K562 (cell line): ENCODE results near the gene TPO. TPM values are rescaled to one million over a fixed set of nuclear protein-coding genes. Genes with fewer than 3 reads are reported as not detected.

Source experiments
- ATAC-seq: fragments of 200-7000 bp; cut with Tn5 transposase; 3 replicates; pipeline ENCODE4 v1.9.1; 2020; ENCODE audit warnings: moderate library complexity
- BruUV-seq: library from RNA; stranded (reverse); fragments of 400-500 nt; replicated peaks from 2 replicates; lab custom pipeline; 2021; lab: Mats Ljungman, UMichigan
- CTCF ChIA-PET: fragments of 300-600 bp; formaldehyde crosslinking; extraction: SDS; loops from one replicate; lab custom pipeline; 2021; ENCODE audit warnings: low intra/inter-chr PET ratio; lab: Yijun Ruan, JAX
- POLR2A ChIA-PET: fragments of 300-600, 350-650 bp; sonication (Branson Sonifier 250); formaldehyde crosslinking; extraction: SDS; loops from one replicate; lab custom pipeline; 2021; ENCODE audit warnings: antibody characterized with exemption, inconsistent platforms; lab: Yijun Ruan, JAX
- DNase-seq, 4 experiments: peaks; one replicate each; pipeline versions ENCODE4 v3.0.0 to v3.0.0-alpha.2; 2011 to 2018; ENCODE audit warnings: low spot score in 3 of 4, mixed read lengths in 3 of 4; ENCODE audit errors: extremely low read depth in 1 of 4
- FAIRE-seq: peaks from 2 replicates; lab custom pipeline; 2011; peaks lifted over from hg19 to GRCh38; lab: Jason Lieb, UNC
- H2AFZ ChIP-seq: 2 replicates; pipeline ENCODE4 v1.6.0; 2011; ENCODE audit warnings: low read depth, low read length, control low read depth, inconsistent platforms
- H3K27ac ChIP-seq: fragments of 200-600 bp; 3 replicates; pipeline ENCODE4 v1.8.0; 2011; ENCODE audit warnings: low read depth, mild to moderate bottlenecking, control low read depth, inconsistent platforms, low read length, moderate library complexity, mixed read lengths; ENCODE audit errors: extremely low read depth
- H3K27me3 ChIP-seq, 2 experiments: fragments of 300-600 bp in 1 of 2; 2 replicates in 1 of 2; 3 replicates in 1 of 2; pipeline versions ENCODE4 v1.6.0 to v1.8.0; 2011; ENCODE audit warnings: inconsistent platforms in 2 of 2, low read length in 2 of 2, mild to moderate bottlenecking in 1 of 2, mixed read lengths in 1 of 2, moderate library complexity in 1 of 2; ENCODE audit not compliant: control insufficient read depth in 2 of 2, insufficient read depth in 2 of 2
- H3K36me3 ChIP-seq: fragments of 300-600 bp; 3 replicates; pipeline ENCODE4 v1.8.0; 2011; ENCODE audit warnings: mild to moderate bottlenecking, low read length, inconsistent platforms; ENCODE audit not compliant: control insufficient read depth, insufficient read depth
- H3K4me1 ChIP-seq, 2 experiments: fragments of 200-600 bp in 1 of 2; replicated peaks in 1 of 2; 2 replicates in 1 of 2; 3 replicates in 1 of 2; pipeline versions ENCODE4 v1.5.1 to v1.8.0; 2011; ENCODE audit warnings: inconsistent platforms in 2 of 2, low read length in 2 of 2, mild to moderate bottlenecking in 1 of 2, mixed read lengths in 1 of 2, moderate library complexity in 1 of 2; ENCODE audit not compliant: control insufficient read depth in 2 of 2, insufficient read depth in 2 of 2
- H3K4me2 ChIP-seq: 2 replicates; pipeline ENCODE4 v1.6.1; 2011; ENCODE audit warnings: low read length, control low read depth, inconsistent platforms, mixed read lengths; ENCODE audit not compliant: insufficient read depth
- H3K4me3 ChIP-seq: fragments of 200-600 bp; sonication (generic), shearing (Covaris generic); 2 replicates; pipeline ENCODE4 v1.5.1; 2016; ENCODE audit warnings: control low read depth, inconsistent platforms
- H3K79me2 ChIP-seq: fragments of 200-600 bp; 3 replicates; pipeline ENCODE4 v1.8.0; 2011; ENCODE audit warnings: low read length, inconsistent platforms; ENCODE audit not compliant: control insufficient read depth, insufficient read depth
- H3K9ac ChIP-seq, 2 experiments: 2 replicates each; pipeline versions ENCODE4 v1.6.0 to v1.6.1; 2011; ENCODE audit warnings: low read depth in 2 of 2, low read length in 2 of 2, control low read depth in 1 of 2, inconsistent platforms in 1 of 2, mild to moderate bottlenecking in 1 of 2, mixed read lengths in 1 of 2; ENCODE audit not compliant: insufficient read depth in 1 of 2
- H3K9me1 ChIP-seq: one replicate; pipeline ENCODE4 v1.6.0; 2011; ENCODE audit warnings: inconsistent platforms, mild to moderate bottlenecking, low read length, moderate library complexity; ENCODE audit not compliant: control insufficient read depth, insufficient read depth
- H3K9me3 ChIP-seq: replicated peaks from 2 replicates; pipeline ENCODE4 v1.5.1; 2011; ENCODE audit warnings: low read depth, low read length, inconsistent platforms; ENCODE audit not compliant: control insufficient read depth, insufficient read depth
- H4K20me1 ChIP-seq: replicated peaks from 2 replicates; pipeline ENCODE4 v1.6.1; 2011; ENCODE audit warnings: low read length, inconsistent platforms, mixed read lengths; ENCODE audit not compliant: control insufficient read depth, insufficient read depth
- ASH1L ChIP-seq: fragments of 450-650 bp; IDR thresholded peaks from 2 replicates; pipeline ENCODE4 v1.6.1; 2018; ENCODE audit warnings: borderline replicate concordance, mild to moderate bottlenecking, low read depth; ENCODE audit not compliant: partially characterized antibody
- BRD4 ChIP-seq: fragments of 200-600 bp; sonication (generic); IDR thresholded peaks from 2 replicates; pipeline ENCODE4 v1.6.1; 2017; ENCODE audit warnings: inconsistent platforms
- COPS2 ChIP-seq: fragments of 450-650 bp; conservative IDR thresholded peaks from 2 replicates; pipeline ENCODE4 v1.6.1; 2016; ENCODE audit warnings: mild to moderate bottlenecking, moderate library complexity
- CREBBP ChIP-seq: IDR thresholded peaks from one replicate; pipeline ENCODE4 v1.6.1; 2012; ENCODE audit warnings: low read depth, mild to moderate bottlenecking, control low read depth, inconsistent platforms, low read length
- FOXK1 ChIP-seq: sonication (generic); formaldehyde crosslinking; IDR thresholded peaks from 2 replicates; pipeline ENCODE4 v1.8.0; 2022; ENCODE audit warnings: missing genetic modification reagents, mild to moderate bottlenecking, borderline replicate concordance
- GATAD2B ChIP-seq: fragments of 450-650 bp; IDR thresholded peaks from 2 replicates; pipeline ENCODE4 v1.6.1; 2017; ENCODE audit warnings: mild to moderate bottlenecking, borderline replicate concordance
- NONO ChIP-seq, 2 experiments: fragments of 200-400 bp in 1 of 2; fragments of 450-650 bp in 1 of 2; formaldehyde crosslinking in 1 of 2; IDR thresholded peaks; 2 replicates each; pipeline ENCODE4 v1.6.1; 2017; ENCODE audit warnings: low read depth in 2 of 2, mild to moderate bottlenecking in 2 of 2, moderate library complexity in 2 of 2, low read length in 1 of 2
- TFAM ChIP-seq: fragments of 250-450 bp; sonication (Bioruptor Pico); conservative IDR thresholded peaks from 2 replicates; pipeline ENCODE4 v1.5.0; 2021; ENCODE audit warnings: mild to moderate bottlenecking, moderate library complexity
- TRIM28 ChIP-seq: fragments of 450-650 bp; IDR thresholded peaks from 2 replicates; pipeline ENCODE4 v1.6.1; 2017
- ZNF143 ChIP-seq: sonication (generic); formaldehyde crosslinking; IDR thresholded peaks from 2 replicates; pipeline ENCODE4 v1.9.0; 2022; ENCODE audit warnings: mild to moderate bottlenecking, missing genetic modification reagents
- ZNF174 ChIP-seq: fragments of 250-450 bp; sonication (Bioruptor Pico); IDR thresholded peaks from 2 replicates; pipeline ENCODE4 v1.4.0; 2020; ENCODE audit warnings: mild to moderate bottlenecking
- ZNF41 ChIP-seq: fragments of 250-450 bp; sonication (Bioruptor Pico); conservative IDR thresholded peaks from 2 replicates; pipeline ENCODE4 v1.4.0; 2020; ENCODE audit warnings: mild to moderate bottlenecking
- ZNF445 ChIP-seq: fragments of 250-450 bp; sonication (Bioruptor Pico); IDR thresholded peaks from 2 replicates; pipeline ENCODE4 v1.4.0; 2020; ENCODE audit warnings: low read depth, mild to moderate bottlenecking, moderate library complexity
- ZSCAN29 ChIP-seq: fragments of 450-650 bp; IDR thresholded peaks from 2 replicates; pipeline ENCODE4 v1.6.1; 2017
- WGBS: fragments of 100-300 bp; shearing (Covaris generic); methylation state at CpG from one replicate; pipeline ENCODE4 v1.1.6; 2016; ENCODE audit warnings: low coverage, mixed read lengths; ENCODE audit not compliant: insufficient coverage; ENCODE audit errors: missing lambda C conversion rate; 5-methylcytosine and 5-hydroxymethylcytosine counted together
- in situ Hi-C: fragments of 300-500 bp; cut with MboI; formaldehyde crosslinking; loops from 4 replicates; pipeline ENCODE4 v1.15.0; 2018; ENCODE audit warnings: inconsistent platforms, mixed read lengths
- intact Hi-C: fragments of 100-400 bp; cut with micrococcal nuclease; formaldehyde crosslinking; loops from 2 replicates; pipeline ENCODE4 v1.14.2; 2022
- polyA plus RNA-seq, 8 experiments: library from polyadenylated mRNA; depleted of rRNA in 4 of 8; stranded (reverse) in 5 of 8; unstranded in 3 of 8; fragments of >200 nt; fragmentation: Nextera tagmentation in 2 of 8; fragmentation: Illumina TruSeq in 1 of 8; extraction: Ambion mirVana in 2 of 8; extraction: Trizol in 1 of 8; gene quantifications; 2 replicates each; pipeline versions ENCODE4 v1.2.1 to v1.2.3, GENCODE V29; 2011 to 2014; ENCODE audit warnings: inconsistent platforms in 1 of 8, missing spikeins in 1 of 8
- total RNA-seq, 7 experiments: library from RNA; depleted of rRNA in 6 of 7; stranded (reverse); fragments of >200 nt in 6 of 7; fragmentation: Illumina TruSeq in 2 of 7; extraction: Trizol in 2 of 7; gene quantifications; 2 replicates each; pipeline versions ENCODE4 v1.2.1 to v1.2.3, GENCODE V29; 2011 to 2021; ENCODE audit warnings: low replicate concordance in 1 of 7
- TF ChIP-seq, protein P1 (sequence below): fragments of 450-650 bp; IDR thresholded peaks from 2 replicates; pipeline ENCODE4 v1.7.0; 2016; ENCODE audit warnings: borderline replicate concordance
- TF ChIP-seq, protein P2 (sequence below): IDR thresholded peaks from 2 replicates; pipeline ENCODE4 v1.6.1; 2014; ENCODE audit warnings: antibody characterized with exemption

TPO gene
- total and polyA plus RNA-seq, 9 of the 15 experiments (the other 6 are each of a cell fraction or from before 2014, with no cell fraction given), result not detected

DNA sequence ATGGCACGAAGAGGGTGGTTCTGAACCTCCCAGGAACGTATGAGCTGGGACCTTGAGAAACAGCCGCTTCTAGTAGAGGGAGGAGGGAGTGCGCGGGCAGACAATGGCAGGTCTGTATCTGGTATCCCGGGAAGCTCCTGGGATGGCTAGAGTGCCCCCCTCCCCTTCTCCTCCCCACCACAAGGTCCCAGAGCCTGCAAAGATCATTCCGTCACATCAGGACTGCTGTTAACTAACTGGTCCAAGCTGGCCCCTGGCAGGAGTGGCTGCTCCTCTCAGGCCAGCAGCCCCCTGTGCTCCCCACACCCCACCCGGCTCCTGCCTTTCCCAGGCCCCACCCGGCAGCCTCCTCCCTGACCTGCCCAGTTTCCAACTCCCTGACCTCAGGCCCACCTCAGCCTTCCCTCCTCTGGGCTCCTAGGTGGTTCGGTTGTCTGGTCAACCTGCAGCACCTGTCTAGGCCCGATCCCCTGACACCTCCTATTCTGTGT, 75.0 kb downstream of the TPO start:
- Histone ChIP-seq H3K27ac (no peak overlapping the region), H3K4me2 (no peak overlapping the region), H3K27me3 (peaks cover 2 to 26% of the 10 kb centered on the region in 2 experiments; a peak in 3 of 5 replicates), H3K9me3 (no peaks in the 10 kb centered on the region), H3K79me2 (no peaks in the 10 kb centered on the region), H4K20me1 (no peaks in the 10 kb centered on the region), H3K4me1 (no peaks in the 10 kb centered on the region), H3K9ac (no peak overlapping the region), H3K9me1 (no peaks in the 10 kb centered on the region), H2AFZ (no peak overlapping the region), H3K36me3 (no peaks in the 10 kb centered on the region), H3K4me3 (no peak overlapping the region)
- DNase-seq (no peak), ATAC-seq (no peak), FAIRE-seq (no peak)
- CTCF ChIA-PET, result no interaction called here
- in situ Hi-C loops (no loop called here), intact Hi-C loops (no loop called here)
- WGBS, result 1% methylated on average over 9 of the region's 11 CpGs
- no TSS peak for BruUV-seq
- POLR2A ChIA-PET, result no interaction called here
- TF ChIP-seq, protein P1, sequence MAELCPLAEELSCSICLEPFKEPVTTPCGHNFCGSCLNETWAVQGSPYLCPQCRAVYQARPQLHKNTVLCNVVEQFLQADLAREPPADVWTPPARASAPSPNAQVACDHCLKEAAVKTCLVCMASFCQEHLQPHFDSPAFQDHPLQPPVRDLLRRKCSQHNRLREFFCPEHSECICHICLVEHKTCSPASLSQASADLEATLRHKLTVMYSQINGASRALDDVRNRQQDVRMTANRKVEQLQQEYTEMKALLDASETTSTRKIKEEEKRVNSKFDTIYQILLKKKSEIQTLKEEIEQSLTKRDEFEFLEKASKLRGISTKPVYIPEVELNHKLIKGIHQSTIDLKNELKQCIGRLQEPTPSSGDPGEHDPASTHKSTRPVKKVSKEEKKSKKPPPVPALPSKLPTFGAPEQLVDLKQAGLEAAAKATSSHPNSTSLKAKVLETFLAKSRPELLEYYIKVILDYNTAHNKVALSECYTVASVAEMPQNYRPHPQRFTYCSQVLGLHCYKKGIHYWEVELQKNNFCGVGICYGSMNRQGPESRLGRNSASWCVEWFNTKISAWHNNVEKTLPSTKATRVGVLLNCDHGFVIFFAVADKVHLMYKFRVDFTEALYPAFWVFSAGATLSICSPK, result no peak
- no peak for TF ChIP-seq ZNF143
- no peak for TF ChIP-seq ASH1L
- TF ChIP-seq ZNF445 (CRISPR knock-in tag), result no peak
- TF ChIP-seq, protein P2, sequence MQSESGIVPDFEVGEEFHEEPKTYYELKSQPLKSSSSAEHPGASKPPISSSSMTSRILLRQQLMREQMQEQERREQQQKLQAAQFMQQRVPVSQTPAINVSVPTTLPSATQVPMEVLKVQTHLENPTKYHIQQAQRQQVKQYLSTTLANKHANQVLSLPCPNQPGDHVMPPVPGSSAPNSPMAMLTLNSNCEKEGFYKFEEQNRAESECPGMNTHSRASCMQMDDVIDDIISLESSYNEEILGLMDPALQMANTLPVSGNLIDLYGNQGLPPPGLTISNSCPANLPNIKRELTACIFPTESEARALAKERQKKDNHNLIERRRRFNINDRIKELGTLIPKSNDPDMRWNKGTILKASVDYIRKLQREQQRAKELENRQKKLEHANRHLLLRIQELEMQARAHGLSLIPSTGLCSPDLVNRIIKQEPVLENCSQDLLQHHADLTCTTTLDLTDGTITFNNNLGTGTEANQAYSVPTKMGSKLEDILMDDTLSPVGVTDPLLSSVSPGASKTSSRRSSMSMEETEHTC, result no peak
- no peak for TF ChIP-seq CREBBP
- no peak for TF ChIP-seq TFAM
- no peak for TF ChIP-seq GATAD2B
- TF ChIP-seq TRIM28, result no peak
- TF ChIP-seq NONO (IDR thresholded peaks at IDR 0.05; ENCODE audit: low read depth in 2 of 2, low read length in 1 of 2), result no peak
- TF ChIP-seq ZNF174 (CRISPR knock-in tag), result no peak
- no peak for TF ChIP-seq BRD4
- no peak for TF ChIP-seq FOXK1 (CRISPR knock-in tag)
- no peak for TF ChIP-seq ZSCAN29
- TF ChIP-seq COPS2, result no peak
- no peak for TF ChIP-seq ZNF41 (CRISPR knock-in tag)
